ENCODE measurements around the gene MYL12A. TPM values are rescaled to one million over a fixed set of nuclear protein-coding genes. Genes with fewer than 3 reads are reported as not detected.
"Not testable (repeated sequence)": the region's sequence is repeated elsewhere in the genome, so short reads cannot be mapped to it uniquely, and the experiment has no call there.

MYL12A gene
- total RNA-seq, 2 experiments from 2014 or later, result 316 to 321 TPM

GRCh38 chr18:3219241-3219630 lies 28.4 kb upstream of the MYL12A start:
- Mint-ChIP-seq H3K36me3 (no peaks in the 10 kb centered on the region), H3K4me1 (peaks cover 4% of the 10 kb centered on the region), H3K27ac (no peak overlapping the region), H3K4me3 (no peak overlapping the region), H3K9me3 (no peaks in the 10 kb centered on the region), H3K27me3 (no peaks in the 10 kb centered on the region)
- DNase-seq, result no peak

GRCh38 chr18:3219631-3220335 lies 27.8 kb upstream of the MYL12A start, which contains the start of gene MYOM1:
TSS of gene MYOM1 (minus strand) at chr18:3219968. CDS start at chr18:3215223, 4,745 bp downstream.
- no peaks in the 10 kb centered on the region for H3K27me3 Mint-ChIP-seq
- DNase-seq, result no peak
- H3K4me1 Mint-ChIP-seq, result peaks cover 4% of the 10 kb centered on the region
- H3K4me3 Mint-ChIP-seq, result no peak within 1 kb of the TSS
- H3K36me3 Mint-ChIP-seq, result no peaks in the 10 kb centered on the region
- no peaks in the 10 kb centered on the region for H3K9me3 Mint-ChIP-seq
- no peak within 1 kb of the TSS for H3K27ac Mint-ChIP-seq

GRCh38 chr18:3220868-3221267 lies 26.7 kb upstream of the MYL12A start:
- H3K36me3 Mint-ChIP-seq, DNase-seq, H3K4me1 Mint-ChIP-seq, H3K27ac Mint-ChIP-seq, H3K4me3 Mint-ChIP-seq, H3K27me3 Mint-ChIP-seq, H3K9me3 Mint-ChIP-seq: not testable (repeated sequence)

GRCh38 chr18:3221496-3221895 lies 26.1 kb upstream of the MYL12A start:
- H3K4me1 Mint-ChIP-seq, result peaks cover 4% of the 10 kb centered on the region
- no peak overlapping the region for H3K27ac Mint-ChIP-seq
- no peak for DNase-seq
- no peaks in the 10 kb centered on the region for H3K27me3 Mint-ChIP-seq
- no peaks in the 10 kb centered on the region for H3K36me3 Mint-ChIP-seq
- no peak overlapping the region for H3K4me3 Mint-ChIP-seq
- no peaks in the 10 kb centered on the region for H3K9me3 Mint-ChIP-seq

GRCh38 chr18:3223356-3223755 lies 24.2 kb upstream of the MYL12A start:
- Mint-ChIP-seq H3K27ac (no peak overlapping the region), H3K27me3 (no peaks in the 10 kb centered on the region), H3K4me3 (no peak overlapping the region), H3K4me1 (peaks cover 4% of the 10 kb centered on the region), H3K36me3 (peaks cover 2% of the 10 kb centered on the region), H3K9me3 (no peaks in the 10 kb centered on the region)
- DNase-seq, result no peak

GRCh38 chr18:3224223-3224622 lies 23.4 kb upstream of the MYL12A start:
- Mint-ChIP-seq H3K27ac (no peak overlapping the region), H3K4me1 (peaks cover 4% of the 10 kb centered on the region), H3K4me3 (no peak overlapping the region), H3K36me3 (peaks cover 2% of the 10 kb centered on the region), H3K9me3 (no peaks in the 10 kb centered on the region), H3K27me3 (no peaks in the 10 kb centered on the region)
- no peak for DNase-seq

- peaks cover 2% of the 10 kb centered on the region for H3K36me3 Mint-ChIP-seq
- no peak overlapping the region for H3K27ac Mint-ChIP-seq
- DNase-seq, result no peak
- H3K27me3 Mint-ChIP-seq, result no peaks in the 10 kb centered on the region
- H3K4me3 Mint-ChIP-seq, result no peak overlapping the region
- no peaks in the 10 kb centered on the region for H3K9me3 Mint-ChIP-seq
- peaks cover 5% of the 10 kb centered on the region for H3K4me1 Mint-ChIP-seq
These were observed 22.0 kb upstream of the MYL12A start for GRCh38 chr18:3225588-3225987.

GRCh38 chr18:3226048-3226447 lies 21.6 kb upstream of the MYL12A start:
- H3K4me3 Mint-ChIP-seq, result no peak overlapping the region
- DNase-seq, result no peak
- no peaks in the 10 kb centered on the region for H3K27me3 Mint-ChIP-seq
- no peak overlapping the region for H3K27ac Mint-ChIP-seq
- H3K4me1 Mint-ChIP-seq, result peaks cover 7% of the 10 kb centered on the region
- peaks cover 2% of the 10 kb centered on the region for H3K36me3 Mint-ChIP-seq
- no peaks in the 10 kb centered on the region for H3K9me3 Mint-ChIP-seq

- no peak for DNase-seq
- no peak overlapping the region for H3K4me3 Mint-ChIP-seq
- H3K9me3 Mint-ChIP-seq, result no peaks in the 10 kb centered on the region
These were observed 16.9 kb upstream of the MYL12A start for GRCh38 chr18:3230401-3231334.

GRCh38 chr18:3233004-3233403 lies 14.6 kb upstream of the MYL12A start:
- no peaks in the 10 kb centered on the region for H3K27me3 Mint-ChIP-seq
- DNase-seq, result no peak
- H3K4me1 Mint-ChIP-seq, result peaks cover 3% of the 10 kb centered on the region
- no peaks in the 10 kb centered on the region for H3K9me3 Mint-ChIP-seq
- H3K4me3 Mint-ChIP-seq, result no peak overlapping the region
- no peak overlapping the region for H3K27ac Mint-ChIP-seq
- H3K36me3 Mint-ChIP-seq, result no peaks in the 10 kb centered on the region

More at GRCh38 chr18:3230401-3231334, 16.9 kb upstream of the MYL12A start:
- Mint-ChIP-seq H3K36me3 (peaks cover 2% of the 10 kb centered on the region), H3K27me3 (no peaks in the 10 kb centered on the region), H3K27ac (no peak overlapping the region), H3K4me1 (peaks cover 3% of the 10 kb centered on the region)

GRCh38 chr18:3233433-3234168 lies 14.0 kb upstream of the MYL12A start:
- DNase-seq, result no peak
- Mint-ChIP-seq H3K27me3 (no peaks in the 10 kb centered on the region), H3K36me3 (no peaks in the 10 kb centered on the region), H3K27ac (no peak overlapping the region), H3K4me3 (no peak overlapping the region), H3K4me1 (peaks cover 3% of the 10 kb centered on the region), H3K9me3 (no peaks in the 10 kb centered on the region)

GRCh38 chr18:3234457-3234856 lies 13.1 kb upstream of the MYL12A start:
- no peaks in the 10 kb centered on the region for H3K36me3 Mint-ChIP-seq
- no peak overlapping the region for H3K27ac Mint-ChIP-seq
- DNase-seq, result no peak
- H3K27me3 Mint-ChIP-seq, result no peaks in the 10 kb centered on the region
- no peak overlapping the region for H3K4me3 Mint-ChIP-seq
- no peaks in the 10 kb centered on the region for H3K9me3 Mint-ChIP-seq
- peaks cover 3% of the 10 kb centered on the region for H3K4me1 Mint-ChIP-seq

- peaks cover 7% of the 10 kb centered on the region for H3K36me3 Mint-ChIP-seq
- no peaks in the 10 kb centered on the region for H3K27me3 Mint-ChIP-seq
- H3K27ac Mint-ChIP-seq, result no peak overlapping the region
- H3K4me3 Mint-ChIP-seq, result no peak overlapping the region
- H3K4me1 Mint-ChIP-seq, result no peaks in the 10 kb centered on the region
- no peak for DNase-seq
- peaks cover 6% of the 10 kb centered on the region for H3K9me3 Mint-ChIP-seq
These were observed 11.8 kb upstream of the MYL12A start for GRCh38 chr18:3235846-3236245.

- no peaks in the 10 kb centered on the region for H3K27me3 Mint-ChIP-seq
- no peaks in the 10 kb centered on the region for H3K4me1 Mint-ChIP-seq
- H3K36me3 Mint-ChIP-seq, result peaks cover 14% of the 10 kb centered on the region
- no peak overlapping the region for H3K4me3 Mint-ChIP-seq
- no peak overlapping the region for H3K27ac Mint-ChIP-seq
- H3K9me3 Mint-ChIP-seq, result peaks cover 7% of the 10 kb centered on the region
- DNase-seq, result no peak
These were observed 11.1 kb upstream of the MYL12A start for GRCh38 chr18:3236470-3236869.

GRCh38 chr18:3238742-3239141 lies 8.9 kb upstream of the MYL12A start:
- no peaks in the 10 kb centered on the region for H3K27me3 Mint-ChIP-seq
- peaks cover 14% of the 10 kb centered on the region for H3K9me3 Mint-ChIP-seq
- peaks cover under 1% of the 10 kb centered on the region for H3K4me1 Mint-ChIP-seq
- no peak overlapping the region for H3K27ac Mint-ChIP-seq
- no peak overlapping the region for H3K4me3 Mint-ChIP-seq
- H3K36me3 Mint-ChIP-seq, result peaks cover 23% of the 10 kb centered on the region
- DNase-seq, result no peak

Measured in activated naive CD8-positive, alpha-beta T cell treated with anti-CD3 and anti-CD28 coated beads for 36 hours (primary cell).